ENCODE measurements around the gene TMEM260.
A peak's percentile ranks its signal among the peaks of the same experiment; 100 is the strongest.
"Not testable (repeated sequence)": the region's sequence is repeated elsewhere in the genome, so short reads cannot be mapped to it uniquely, and the experiment has no call there.

The TMEM260 gene

GRCh38 chr14:56598519-56598918 is 18.9 kb downstream of the TMEM260 start:
- DNase-seq, result no peak

- DNase-seq, result no peak
Measured at GRCh38 chr14:56603648-56604047, 24.1 kb downstream of the TMEM260 start.

DNA sequence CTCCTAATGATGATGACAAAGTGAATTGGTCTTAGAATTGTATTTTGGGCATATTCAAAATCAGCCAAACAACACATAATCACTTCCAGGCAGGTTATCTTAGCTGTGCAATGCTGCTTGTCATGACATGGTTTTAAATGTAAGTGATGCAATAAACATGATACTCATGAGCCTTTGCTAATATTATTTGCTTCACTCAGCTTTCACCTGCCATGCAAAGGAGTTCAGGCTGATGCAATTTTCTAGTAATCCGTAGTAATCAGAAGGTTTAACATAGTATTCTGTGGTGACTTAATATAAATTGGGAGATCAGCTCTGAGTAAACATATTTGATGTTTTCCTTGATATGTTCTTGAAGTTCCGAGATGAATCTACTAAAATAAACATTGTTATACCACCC is 29.1 kb downstream of the TMEM260 start:
- DNase-seq, result peak; percentile 1

DNA sequence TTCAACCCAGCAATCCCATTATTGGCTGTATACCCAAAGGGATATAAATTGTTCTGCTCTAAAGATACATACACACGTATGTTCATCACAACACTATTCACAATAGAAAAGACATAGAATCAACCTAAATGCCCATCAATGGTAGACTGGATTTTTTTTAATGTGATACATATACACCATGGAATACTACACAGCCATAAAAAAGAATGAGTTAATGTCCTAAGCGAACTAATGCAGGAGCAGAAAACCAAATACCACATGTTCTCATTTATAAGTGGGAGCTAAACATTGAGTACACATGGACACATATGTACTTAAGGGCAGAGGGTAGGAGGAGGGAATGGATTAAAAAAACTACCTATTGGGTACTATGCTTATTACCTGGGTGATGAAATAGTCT is 32.1 kb downstream of the TMEM260 start:
- DNase-seq, result not testable (repeated sequence)

GRCh38 chr14:56617084-56617483 is 37.5 kb downstream of the TMEM260 start:
- no peak for DNase-seq

DNA sequence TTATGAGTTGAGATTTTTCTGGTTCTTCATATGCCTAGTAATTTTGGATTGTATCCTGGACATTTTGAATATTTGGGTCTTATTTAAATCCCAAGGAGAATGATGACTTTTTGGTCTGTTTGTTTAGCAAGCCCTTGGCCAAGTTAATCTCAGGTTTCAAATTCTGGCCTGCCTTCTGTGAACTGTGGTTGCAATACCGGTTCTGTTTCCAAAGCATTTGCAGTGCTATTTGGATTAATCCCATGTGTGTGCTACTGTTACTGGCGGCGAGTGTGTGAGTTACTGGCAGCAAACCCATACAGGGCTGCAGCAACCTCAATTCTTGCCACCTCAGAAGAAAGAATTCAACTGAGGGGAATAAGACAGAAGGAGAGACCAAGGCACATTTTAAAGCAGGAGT is 51.1 kb downstream of the TMEM260 start:
- peak; percentile 9 for DNase-seq

- DNase-seq, result no peak
Measured at GRCh38 chr14:56632195-56632594, 52.6 kb downstream of the TMEM260 start.

GRCh38 chr14:56633544-56633943 is 53.9 kb downstream of the TMEM260 start:
- no peak for DNase-seq

DNA sequence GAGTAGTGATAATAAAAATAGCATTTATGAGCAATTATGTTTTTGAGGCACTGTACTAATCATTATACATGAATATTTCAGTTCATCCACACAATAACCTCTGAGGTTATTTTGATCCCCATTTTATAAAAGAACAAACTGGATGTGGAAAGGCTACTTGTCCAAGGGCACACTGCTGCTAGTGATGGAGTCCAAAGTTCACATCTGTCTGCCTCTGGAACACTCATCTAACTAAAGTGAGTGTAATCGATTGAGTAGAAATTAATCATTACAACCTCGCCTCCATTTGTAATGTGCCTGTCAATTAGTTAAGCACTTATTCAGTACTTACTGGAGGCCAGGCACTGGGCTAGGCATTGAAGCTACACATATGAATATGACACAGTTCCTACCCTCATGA is 55.4 kb downstream of the TMEM260 start:
- DNase-seq, result no peak

DNA sequence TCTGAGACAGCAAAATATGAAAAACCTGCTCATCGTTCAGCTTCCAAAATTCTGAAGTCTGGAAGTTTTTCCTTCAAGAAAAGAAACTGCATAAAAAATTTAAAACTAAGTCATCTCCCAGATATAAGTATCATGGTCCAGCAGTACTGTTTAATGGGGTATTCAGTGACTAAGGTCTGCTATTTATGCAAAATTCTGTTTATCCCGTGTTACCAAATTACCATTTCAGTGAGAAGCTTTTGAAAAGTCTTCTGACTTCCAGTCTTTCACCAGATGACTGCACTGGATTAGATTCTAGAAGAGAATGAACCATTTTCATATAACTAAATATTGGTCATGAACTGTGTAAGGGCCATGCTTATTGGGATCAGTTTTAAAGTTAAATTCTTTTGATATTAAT is 67.9 kb downstream of the TMEM260 start:
- DNase-seq, result no peak

- DNase-seq, result no peak
Measured at GRCh38 chr14:56648508-56649301, 69.1 kb downstream of the TMEM260 start.

GRCh38 chr14:56649382-56649781 is 69.8 kb downstream of the TMEM260 start:
- DNase-seq, result no peak

DNA sequence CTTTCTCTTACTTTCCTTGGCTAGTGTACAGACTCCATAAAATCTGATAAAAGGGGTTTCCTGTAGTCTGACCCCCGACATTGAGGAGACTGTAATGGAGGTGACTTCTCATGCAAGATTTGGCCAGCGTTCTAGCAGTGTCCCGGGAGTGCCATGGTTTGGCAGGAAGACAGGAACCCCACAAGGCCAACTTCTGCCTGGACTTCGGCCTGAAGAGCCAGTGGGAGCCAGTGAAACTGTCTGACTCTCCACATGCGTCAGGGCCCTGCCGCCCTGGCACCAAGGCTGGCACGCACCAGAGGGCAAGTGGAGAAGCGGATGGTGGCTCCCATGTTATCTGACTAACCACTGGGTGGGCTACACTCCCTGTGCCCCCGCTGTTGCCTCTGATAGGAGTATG is 70.5 kb downstream of the TMEM260 start:
- no peak for DNase-seq

DNA sequence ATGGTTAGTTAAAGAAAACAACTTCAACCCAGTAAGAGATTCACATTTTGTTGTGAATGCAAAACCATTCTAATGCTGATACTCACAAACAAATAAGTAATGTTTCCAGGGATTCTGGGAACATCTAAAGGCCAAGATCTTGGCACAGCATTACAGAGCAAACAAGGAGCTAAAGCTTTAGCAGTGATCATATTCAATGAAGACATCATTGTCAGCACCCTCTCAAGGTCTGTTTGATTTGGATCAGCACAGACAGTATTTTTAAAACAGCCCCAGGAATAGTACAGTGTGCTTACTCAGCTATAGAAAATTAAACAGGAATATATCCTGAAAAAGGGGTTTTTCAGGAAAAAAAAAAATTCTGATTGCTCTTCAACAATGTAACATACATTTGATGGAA is 71.4 kb downstream of the TMEM260 start:
- no peak for DNase-seq

DNA sequence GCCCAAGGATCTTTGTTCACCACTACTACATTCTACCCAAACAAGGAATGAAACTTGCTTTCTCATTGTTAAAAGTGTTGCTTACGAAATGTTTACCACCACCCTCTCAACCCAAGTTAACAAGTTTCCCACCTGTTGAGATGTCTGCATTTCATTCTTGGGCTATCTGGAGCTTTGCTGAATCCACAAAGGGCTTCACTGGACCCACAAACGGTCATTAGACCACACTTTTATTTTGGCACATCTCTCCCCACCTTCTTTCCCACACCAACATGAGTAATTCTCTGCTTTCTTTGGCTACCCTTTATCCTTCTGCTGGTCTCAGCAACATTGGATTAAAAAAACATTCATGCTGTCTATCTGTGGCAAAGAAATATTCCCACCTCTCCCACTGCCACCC is 78.0 kb downstream of the TMEM260 start:
- no peak for DNase-seq

- DNase-seq, result no peak
Measured at GRCh38 chr14:56659378-56659777, 79.8 kb downstream of the TMEM260 start.

- DNase-seq, result peak; percentile 41
Measured at GRCh38 chr14:56659964-56660551, 80.5 kb downstream of the TMEM260 start.

DNA sequence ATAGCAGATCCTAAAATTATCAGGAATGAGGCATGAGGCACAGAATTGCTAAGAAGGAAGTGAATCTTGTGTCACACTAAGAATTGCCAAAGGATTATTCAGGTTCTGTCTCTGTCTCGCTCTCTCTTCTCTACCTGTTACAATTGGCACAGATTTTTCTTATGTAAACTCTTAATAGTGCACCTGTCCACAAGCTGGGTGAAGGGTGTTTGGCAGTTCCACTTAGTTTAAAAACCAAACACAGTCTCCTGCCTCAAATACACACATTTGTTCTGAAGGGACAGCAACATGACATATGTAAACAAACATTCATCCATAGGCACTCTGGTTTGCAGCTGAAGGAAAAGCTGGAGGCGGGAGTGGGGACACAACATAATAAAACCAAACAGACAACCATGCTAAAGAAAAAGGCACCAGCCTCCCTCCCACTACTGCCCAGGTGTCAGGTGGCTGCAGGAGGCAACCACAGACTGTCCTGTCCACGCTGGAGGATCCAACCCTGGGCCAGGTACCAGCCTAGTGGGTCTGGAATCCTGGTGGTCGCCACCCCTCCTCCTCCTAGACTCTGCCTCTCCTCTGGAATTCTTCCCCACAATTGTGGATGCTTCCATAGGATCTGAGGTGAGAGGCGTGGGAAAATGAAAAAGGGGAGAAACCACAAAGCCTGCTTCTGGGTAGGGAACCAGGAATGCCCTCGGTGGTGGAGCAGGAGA is 81.2 kb downstream of the TMEM260 start:
- no peak for DNase-seq

- DNase-seq, result no peak
Measured at GRCh38 chr14:56661478-56661877, 81.9 kb downstream of the TMEM260 start.

GRCh38 chr14:56664811-56665421 is 85.3 kb downstream of the TMEM260 start:
- DNase-seq, result no peak

- DNase-seq, result no peak
Measured at GRCh38 chr14:56666294-56666693, 86.7 kb downstream of the TMEM260 start.

DNA sequence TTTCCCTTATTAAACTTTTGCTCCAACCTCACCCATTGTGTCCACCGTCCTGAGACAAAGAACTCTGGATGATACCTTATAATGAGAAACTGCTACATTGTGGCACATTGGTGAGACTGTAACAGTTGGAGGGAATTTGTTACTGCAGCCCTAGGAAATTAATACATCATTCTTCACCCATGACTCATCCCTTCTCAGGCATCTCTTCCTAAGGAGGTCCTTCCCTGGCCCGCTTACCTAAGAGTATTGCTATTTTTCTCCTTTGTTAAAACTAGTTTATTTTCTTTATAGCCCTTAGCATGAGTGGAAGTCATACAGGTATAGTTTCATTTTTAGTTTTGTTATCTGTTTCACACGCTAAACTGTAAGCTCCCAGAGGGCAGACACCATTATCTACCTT is 87.1 kb downstream of the TMEM260 start:
- DNase-seq, result peak; percentile 47

DNA sequence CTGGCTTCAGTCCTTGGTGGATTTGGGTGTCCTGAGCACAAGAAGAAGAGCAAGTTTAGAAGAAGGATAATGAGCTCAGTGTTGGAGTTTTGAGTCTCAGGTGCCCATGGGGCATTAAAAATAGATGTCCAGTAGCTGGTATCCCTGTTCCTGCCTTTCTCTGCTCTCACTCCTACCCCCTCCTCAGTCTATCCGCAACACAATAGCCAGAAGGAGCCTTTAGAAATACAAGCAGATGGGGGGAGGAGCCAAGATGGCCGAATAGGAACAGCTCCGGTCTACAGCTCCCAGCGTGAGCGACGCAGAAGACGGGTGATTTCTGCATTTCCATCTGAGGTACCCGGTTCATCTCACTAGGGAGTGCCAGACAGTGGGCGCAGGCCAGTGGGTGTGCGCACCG is 87.7 kb downstream of the TMEM260 start:
- DNase-seq, result not testable (repeated sequence)
